H1 (cell line): ENCODE results near the gene GLIPR2. TPM values are rescaled to one million over a fixed set of nuclear protein-coding genes. Genes with fewer than 3 reads are reported as not detected.

ENCODE experiments used
- CTCF ChIA-PET: fragments of 300-600 bp; sonication (Branson Sonifier 250); formaldehyde crosslinking; loops from one replicate; lab custom pipeline; 2021; ENCODE audit not compliant: partially characterized antibody; lab: Charles Lee
- POLR2A ChIA-PET: fragments of 300-600 bp; sonication (Branson Sonifier 250); formaldehyde crosslinking; loops from one replicate; lab custom pipeline; 2021; ENCODE audit warnings: inconsistent platforms; ENCODE audit not compliant: partially characterized antibody; lab: Charles Lee
- DNase-seq, 2 experiments: peaks; one replicate each; pipeline versions ENCODE4 v3.0.0 to v3.0.0-alpha.2; 2010 to 2022; ENCODE audit warnings: low spot score in 2 of 2, low read depth in 1 of 2, mixed read lengths in 1 of 2
- FAIRE-seq: peaks from 2 replicates; lab custom pipeline; 2011; peaks lifted over from hg19 to GRCh38; lab: Jason Lieb, UNC
- H2AFZ ChIP-seq: 2 replicates; pipeline ENCODE4 v1.8.1; 2012; ENCODE audit warnings: low read length, inconsistent platforms
- H2AK5ac ChIP-seq: 2 replicates; pipeline ENCODE4 v1.6.1; 2013; ENCODE audit warnings: low read depth, low read length
- H2BK120ac ChIP-seq: replicated peaks from 2 replicates; pipeline ENCODE3; 2013; ENCODE audit warnings: low read depth, low read length, inconsistent platforms
- H2BK12ac ChIP-seq: 2 replicates; pipeline ENCODE4 v1.6.1; 2013; ENCODE audit warnings: low read depth, low read length
- H2BK15ac ChIP-seq: 2 replicates; pipeline ENCODE4 v1.6.1; 2013; ENCODE audit warnings: low read length
- H2BK20ac ChIP-seq: 2 replicates; pipeline ENCODE4 v1.6.1; 2013; ENCODE audit warnings: low read length
- H2BK5ac ChIP-seq: 2 replicates; pipeline ENCODE4 v1.6.1; 2013; ENCODE audit warnings: low read depth, low read length
- H3K14ac ChIP-seq: 2 replicates; pipeline ENCODE4 v1.6.1; 2013; ENCODE audit warnings: inconsistent platforms; ENCODE audit not compliant: insufficient read length
- H3K18ac ChIP-seq: 2 replicates; pipeline ENCODE4 v1.6.1; 2013; ENCODE audit warnings: low read length; ENCODE audit errors: extremely low read depth
- H3K23ac ChIP-seq: 2 replicates; pipeline ENCODE4 v1.6.1; 2013; ENCODE audit warnings: inconsistent platforms; ENCODE audit not compliant: insufficient read length
- H3K23me2 ChIP-seq: 2 replicates; pipeline ENCODE4 v1.6.1; 2013; ENCODE audit warnings: low read depth, low read length
- H3K27ac ChIP-seq: 2 replicates; pipeline ENCODE4 v1.6.1; 2011; ENCODE audit warnings: low read depth, low read length, inconsistent platforms
- H3K27me3 ChIP-seq, 4 experiments: replicated peaks in 1 of 4; 1 replicate in 1 of 4; 2 replicates in 3 of 4; pipeline versions ENCODE4 v1.6.1 to v1.8.1; 2011 to 2013; ENCODE audit warnings: low read length in 3 of 4, mild to moderate bottlenecking in 3 of 4, inconsistent platforms in 2 of 4, mixed read lengths in 2 of 4, moderate library complexity in 1 of 4; ENCODE audit not compliant: control insufficient read depth in 3 of 4, insufficient read depth in 3 of 4; ENCODE audit errors: extremely low read depth in 1 of 4
- H3K36me3 ChIP-seq, 4 experiments: 2 replicates each; pipeline versions ENCODE4 v1.6.1 to v1.8.1; 2011 to 2013; ENCODE audit warnings: mild to moderate bottlenecking in 4 of 4, low read length in 3 of 4, moderate library complexity in 2 of 4, control low read depth in 1 of 4, inconsistent platforms in 1 of 4; ENCODE audit not compliant: insufficient read depth in 4 of 4, control insufficient read depth in 2 of 4
- H3K4ac ChIP-seq: replicated peaks from 2 replicates; pipeline ENCODE3; 2013; ENCODE audit warnings: low read length, low read depth, mixed read lengths, inconsistent platforms; ENCODE audit not compliant: insufficient read length
- H3K4me1 ChIP-seq, 4 experiments: replicated peaks in 1 of 4; 1 replicate in 1 of 4; 2 replicates in 3 of 4; pipeline versions ENCODE4 v1.6.1 to v1.8.1; 2011 to 2013; ENCODE audit warnings: low read length in 3 of 4, inconsistent platforms in 2 of 4, mixed read lengths in 1 of 4; ENCODE audit not compliant: insufficient read depth in 4 of 4, control insufficient read depth in 3 of 4
- H3K4me2 ChIP-seq, 2 experiments: 2 replicates each; pipeline versions ENCODE4 v1.6.1 to v1.8.1; 2011 to 2013; ENCODE audit warnings: low read depth in 2 of 2, low read length in 2 of 2, control low read depth in 1 of 2, inconsistent platforms in 1 of 2, mild to moderate bottlenecking in 1 of 2; ENCODE audit not compliant: insufficient read depth in 1 of 2
- H3K4me3 ChIP-seq, 4 experiments: fragments of 200-600, 300-600 bp in 1 of 4; sonication (generic), shearing (Covaris generic), sonication (Bioruptor Twin) in 1 of 4; 2 replicates each; pipeline versions ENCODE4 v1.5.1 to v1.8.1; 2011 to 2016; ENCODE audit warnings: low read length in 4 of 4, low read depth in 3 of 4, control low read depth in 2 of 4, inconsistent platforms in 2 of 4, mild to moderate bottlenecking in 2 of 4, mixed read lengths in 1 of 4, moderate library complexity in 1 of 4; ENCODE audit not compliant: insufficient read depth in 2 of 4; ENCODE audit errors: extremely low read depth in 1 of 4
- H3K56ac ChIP-seq: replicated peaks from 2 replicates; pipeline ENCODE3; 2013; ENCODE audit warnings: low read depth, mild to moderate bottlenecking, mixed read lengths, low read length, inconsistent platforms; ENCODE audit not compliant: insufficient read length
- H3K79me1 ChIP-seq: 2 replicates; pipeline ENCODE4 v1.6.1; 2013; ENCODE audit warnings: low read depth, low read length, control low read depth
- H3K79me2 ChIP-seq, 2 experiments: 2 replicates each; pipeline versions ENCODE4 v1.6.1 to v1.8.1; 2012 to 2013; ENCODE audit warnings: low read length in 2 of 2, mild to moderate bottlenecking in 2 of 2, inconsistent platforms in 1 of 2; ENCODE audit not compliant: insufficient read depth in 2 of 2, control insufficient read depth in 1 of 2
- H3K9ac ChIP-seq, 4 experiments: replicated peaks in 1 of 4; 1 replicate in 1 of 4; 2 replicates in 3 of 4; pipeline versions ENCODE4 v1.6.1 to v1.8.1; 2011 to 2013; ENCODE audit warnings: low read depth in 3 of 4, low read length in 3 of 4, control low read depth in 2 of 4, mild to moderate bottlenecking in 2 of 4, moderate library complexity in 2 of 4, inconsistent platforms in 1 of 4; ENCODE audit errors: extremely low read depth in 1 of 4
- H3K9me3 ChIP-seq, 2 experiments: 2 replicates each; pipeline versions ENCODE4 v1.6.1 to v1.8.1; 2012 to 2013; ENCODE audit warnings: mild to moderate bottlenecking in 2 of 2, moderate library complexity in 2 of 2, control low read depth in 1 of 2, inconsistent platforms in 1 of 2, low read depth in 1 of 2, low read length in 1 of 2, mixed read lengths in 1 of 2; ENCODE audit not compliant: insufficient read depth in 2 of 2
- H4K20me1 ChIP-seq, 2 experiments: replicated peaks in 1 of 2; 2 replicates each; pipeline versions ENCODE3 to v1.8.1; 2011 to 2013; ENCODE audit warnings: inconsistent platforms in 2 of 2, low read length in 2 of 2, mild to moderate bottlenecking in 1 of 2; ENCODE audit not compliant: insufficient read depth in 2 of 2, control insufficient read depth in 1 of 2
- H4K5ac ChIP-seq: 2 replicates; pipeline ENCODE4 v1.6.1; 2013; ENCODE audit warnings: low read length, low read depth, mixed read lengths, inconsistent platforms; ENCODE audit not compliant: insufficient read length
- H4K8ac ChIP-seq: 2 replicates; pipeline ENCODE4 v1.8.0; 2013; ENCODE audit warnings: mild to moderate bottlenecking, moderate library complexity, low read length, inconsistent platforms; ENCODE audit not compliant: insufficient read depth; ENCODE audit errors: extremely low read depth
- H4K91ac ChIP-seq: replicated peaks from 2 replicates; pipeline ENCODE3; 2013; ENCODE audit warnings: low read length, mixed read lengths, inconsistent platforms; ENCODE audit not compliant: insufficient read length
- SAP30 ChIP-seq: fragments of 300-600 bp; sonication (generic); IDR thresholded peaks from 2 replicates; pipeline ENCODE4 v1.7.1; 2012; ENCODE audit warnings: low read length, moderate library complexity, mild to moderate bottlenecking, inconsistent platforms; ENCODE audit not compliant: insufficient read depth, insufficient replicate concordance
- YY1 ChIP-seq: IDR thresholded peaks from 2 replicates; pipeline ENCODE4 v1.6.1; 2011; ENCODE audit warnings: low read depth, mild to moderate bottlenecking, low read length
- WGBS, 2 experiments: shearing (Covaris generic) in 1 of 2; methylation state at CpG; one replicate each; pipeline versions ENCODE4 v1.1.6 to v1.1.7; 2013 to 2015; ENCODE audit warnings: low lambda C conversion rate in 2 of 2, mixed read lengths in 2 of 2, inconsistent platforms in 1 of 2, low coverage in 1 of 2, missing lambda C conversion rate in 1 of 2; ENCODE audit not compliant: insufficient replicate concordance in 2 of 2, insufficient coverage in 1 of 2, insufficient read length in 1 of 2; ENCODE audit errors: extremely low coverage in 1 of 2, missing lambda C conversion rate in 1 of 2; 5-methylcytosine and 5-hydroxymethylcytosine counted together
- polyA plus RNA-seq, 7 experiments: library from polyadenylated mRNA; depleted of rRNA in 3 of 7; stranded (reverse) in 5 of 7; unstranded in 2 of 7; fragments of >200 nt in 5 of 7; fragments of 200-250 nt in 2 of 7; gene quantifications; 1 replicate in 5 of 7; 2 replicates in 1 of 7; 4 replicates in 1 of 7; pipeline versions ENCODE4 v1.2.1 to v1.2.3, GENCODE V29; 2011 to 2013; ENCODE audit warnings: missing spikeins in 2 of 7, mixed read lengths in 2 of 7
- total RNA-seq: library from RNA; stranded (reverse); fragmentation: NEBNext Ultra II Directional; extraction: Animal tissue kit (Norgen Biotek cat#: 25700); gene quantifications from 2 replicates; pipeline ENCODE4 v1.2.1, GENCODE V29; 2021

The GLIPR2 gene
- total and polyA plus RNA-seq, 2 of the 8 experiments (the other 6 are each of a cell fraction or from before 2014, with no cell fraction given) = 7.9 to 12.0 TPM

DNA sequence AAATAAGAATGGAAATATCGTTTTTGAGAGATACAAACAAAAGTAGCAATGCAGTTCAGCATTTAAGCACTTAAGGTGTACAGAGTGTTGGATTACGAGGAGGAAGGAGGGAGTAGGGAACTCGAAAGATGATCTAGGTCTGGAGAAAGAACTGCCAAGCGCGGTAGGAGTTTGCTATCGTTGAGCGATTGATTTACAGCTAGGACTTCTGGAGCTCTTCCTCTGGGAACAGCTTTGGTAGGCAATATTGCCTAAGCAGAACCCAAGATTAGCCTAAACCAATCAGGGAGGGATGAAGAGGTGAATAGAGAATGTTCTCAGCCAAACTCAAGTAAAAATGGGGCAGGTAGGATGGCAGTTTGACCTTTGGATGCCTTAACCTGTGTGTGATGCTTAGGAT lies 55.2 kb downstream of the GLIPR2 start:
- no peak for DNase-seq
- Histone ChIP-seq H3K36me3 (peaks cover 0 to 5% (median 2%) of the 10 kb centered on the region in 4 experiments; a peak in 1 of 8 replicates), H3K9me3 (no peaks in the 10 kb centered on the region), H3K4me2 (peak overlapping the region; percentile 95 to 99), H3K9ac (peak overlapping the region; percentile 83 to 94 (median 88)), H3K23ac (no peak overlapping the region), H3K14ac (no peak overlapping the region), H2BK5ac (no peak overlapping the region), H2BK20ac (no peak overlapping the region), H2BK15ac (no peak overlapping the region), H3K4me3 (peak overlapping the region; percentile 86 to 98 (median 97)), H4K91ac (no peak overlapping the region), H4K8ac (no peak overlapping the region), H3K23me2 (peaks cover 8% of the 10 kb centered on the region), H3K27ac (no peak overlapping the region), H3K27me3 (no peaks in the 10 kb centered on the region), H4K20me1 (peaks cover 17 to 19% of the 10 kb centered on the region in 2 experiments), H2BK12ac (no peak overlapping the region), H3K79me2 (peaks cover 36 to 56% of the 10 kb centered on the region in 2 experiments), H2AFZ (no peak overlapping the region), H2AK5ac (no peak overlapping the region), H2BK120ac (no peak overlapping the region), H3K18ac (no peak overlapping the region), H3K4ac (no peak overlapping the region), H4K5ac (no peak overlapping the region), H3K4me1 (peaks cover 6 to 12% (median 10%) of the 10 kb centered on the region in 4 experiments; a peak in 6 of 7 replicates), H3K56ac (no peak overlapping the region), H3K79me1 (peaks cover 9% of the 10 kb centered on the region)
- ChIA-PET CTCF (interaction anchor here (0.6 to 5.5 kb wide), 7 partner anchors 13 to 288 kb away, joined by 3 to 38 read pairs (median 4); no protein-coding TSS in a partner anchor), POLR2A (interaction anchor here (0.6 to 3.4 kb wide), 15 partner anchors 11 to 1203 kb away, joined by 3 to 25 read pairs (median 6); partner anchors contain the start of gene GNE)
- 9% methylated on average over 7 of the region's 7 CpGs; no CpG with 5 or more reads in 1 of the 2 experiments for WGBS, 2 experiments
- FAIRE-seq = no peak
- peak; percentile 24 for TF ChIP-seq SAP30
- no peak for TF ChIP-seq YY1
